ENCODE data around the gene PRDM15.

DNA sequence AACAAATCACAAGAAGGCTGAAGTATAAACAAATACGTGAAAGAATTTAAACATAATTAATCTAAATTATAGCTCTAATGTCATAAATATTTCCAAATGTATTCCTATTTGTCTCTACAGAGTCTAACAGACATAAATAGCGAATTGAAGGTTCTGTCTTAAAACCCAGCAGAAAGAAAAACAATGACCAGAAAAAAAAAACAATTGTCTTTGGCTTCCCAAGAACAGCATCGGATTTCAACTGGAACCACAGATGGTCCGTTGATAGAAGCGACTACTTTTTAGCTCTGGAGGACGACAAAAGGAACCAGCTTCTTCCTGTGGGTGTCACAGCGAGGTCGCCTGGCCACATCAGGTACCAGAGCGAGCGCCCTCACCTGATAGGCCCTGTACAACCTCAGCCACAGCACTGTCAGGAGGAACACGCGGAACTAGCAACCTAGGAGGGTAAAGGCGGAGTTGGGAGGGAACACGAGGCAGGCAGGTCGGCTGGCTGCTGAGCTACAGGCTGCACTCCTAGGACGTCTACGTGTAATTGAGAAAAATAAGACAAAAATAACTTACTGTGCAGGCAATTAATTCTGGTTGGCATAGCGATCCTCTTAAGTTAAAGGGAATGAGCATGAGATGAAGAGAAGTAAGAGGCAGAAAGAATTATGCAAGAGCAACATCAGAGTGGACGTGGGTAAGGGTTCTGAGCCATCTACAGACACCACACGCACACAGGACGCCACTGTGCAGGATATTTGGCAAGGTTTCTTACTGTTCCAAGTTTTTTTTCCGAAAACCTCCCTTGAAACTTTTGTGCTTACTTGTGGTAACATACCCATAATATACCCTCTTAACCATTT, 16.7 kb upstream of the PRDM15 start:
- TF ChIP-seq SP1 (IDR thresholded peaks at IDR 0.05) (no peak), RXRA (IDR thresholded peaks at IDR 0.05) (no peak)

All from liver (tissue), 2 donors.